Measurements from ENCODE around the gene UBN1. TPM values are rescaled to one million over a fixed set of nuclear protein-coding genes. Genes with fewer than 3 reads are reported as not detected.
A peak's percentile ranks its signal among the peaks of the same experiment; 100 is the strongest.

UBN1 gene
- total and polyA plus RNA-seq, 10 of the 15 experiments (the other 5 are each of a cell fraction or from before 2014, with no cell fraction given) = 2.1 to 32.5 (median 13.9) TPM

GRCh38 chr16:4832698-4833343 is 14.5 kb upstream of the UBN1 start (continued):
- TF ChIP-seq JUNB (IDR thresholded peaks at IDR 0.05) (no peak), RFX5 (IDR thresholded peaks at IDR 0.05; ENCODE audit: low read depth, low read length) (no peak)

GRCh38 chr16:4833584-4833983 is 13.7 kb upstream of the UBN1 start:
- WGBS (ENCODE audit: insufficient coverage, insufficient replicate concordance, low lambda C conversion rate, missing lambda C conversion rate) = 100% methylated on average over 1 of the region's 1 CpG
- Histone ChIP-seq H3K4me2 (ENCODE audit: control insufficient read depth, insufficient read depth) (no peak overlapping the region), H3K27ac (ENCODE audit: control insufficient read depth, insufficient read depth) (no peak overlapping the region), H3K9ac (ENCODE audit: control insufficient read depth, insufficient read depth, low read length) (no peak overlapping the region), H3K4me1 (ENCODE audit: control insufficient read depth, insufficient read depth, low read length) (peaks cover 10% of the 10 kb centered on the region), H3K79me2 (ENCODE audit: control insufficient read depth, insufficient read depth, low read length) (no peaks in the 10 kb centered on the region), H3K36me3 (ENCODE audit: control insufficient read depth in 2 of 2, insufficient read depth in 2 of 2, low read length in 1 of 2) (peaks cover 22 to 41% of the 10 kb centered on the region in 2 experiments), H4K20me1 (ENCODE audit: control insufficient read depth, insufficient read depth) (no peaks in the 10 kb centered on the region), H3K4me3 (no peak overlapping the region), H3K9me3 (replicated peaks; ENCODE audit: control insufficient read depth, insufficient read depth, low read length) (no peaks in the 10 kb centered on the region), H3K27me3 (replicated peaks in 1 of 2; ENCODE audit: control insufficient read depth in 2 of 2, insufficient read depth in 2 of 2, low read length in 1 of 2) (no peaks in the 10 kb centered on the region), H2AFZ (ENCODE audit: control insufficient read depth, low read depth, low read length) (no peak overlapping the region)
- intact Hi-C loops (cut with micrococcal nuclease; ENCODE audit: unreplicated experiment) (no loop called here), in situ Hi-C loops (cut with MboI) (no loop called here)
- RAD21 ChIA-PET (ENCODE audit: unreplicated experiment) = interaction anchor here (0.8 kb wide), 1 partner anchor 99 kb away, joined by 4 read pairs; the partner anchor contains the start of genes ANKS3 and DNAAF8
- POLR2A ChIA-PET = interaction anchor here (0.8 kb wide), 1 partner anchor 9 kb away, joined by 5 read pairs; no protein-coding TSS in a partner anchor
- no peak for FAIRE-seq
- no peak for DNase-seq (ENCODE audit: low read depth, low spot score)
- TF ChIP-seq TCF3 (IDR thresholded peaks at IDR 0.05; ENCODE audit: borderline replicate concordance, insufficient read depth, low read depth, low read length) (no peak), IKZF2 (IDR thresholded peaks at IDR 0.05) (no peak), PKNOX1 (IDR thresholded peaks at IDR 0.05) (peak; percentile 62; the same call in 1 of the 2 replicates), SMC3 (IDR thresholded peaks at IDR 0.05; ENCODE audit: borderline replicate concordance, low read length) (no peak), NKRF (conservative IDR thresholded peaks at IDR 0.05) (no peak), BCLAF1 (IDR thresholded peaks at IDR 0.05) (no peak), RUNX3 (IDR thresholded peaks at IDR 0.05; ENCODE audit: low read length) (0 out of 2 replicates have a peak, but pooled peaks have one; percentile 20), ATF3 (IDR thresholded peaks at IDR 0.05; ENCODE audit: borderline replicate concordance, extremely low read depth, low read depth, low read length) (no peak)
- ATAC-seq = peak; percentile 61
- BruUV-seq (replicated peaks) = no TSS peak
- CTCF ChIA-PET = interaction anchor here (0.7 to 1.4 kb wide), 2 partner anchors 10 to 14 kb away, joined by 3 to 4 read pairs; no protein-coding TSS in a partner anchor
- SMC1A ChIA-PET (ENCODE audit: uncharacterized antibody, unreplicated experiment) = no interaction called here
